ENCODE measurements around the gene KIFAP3.

DNA sequence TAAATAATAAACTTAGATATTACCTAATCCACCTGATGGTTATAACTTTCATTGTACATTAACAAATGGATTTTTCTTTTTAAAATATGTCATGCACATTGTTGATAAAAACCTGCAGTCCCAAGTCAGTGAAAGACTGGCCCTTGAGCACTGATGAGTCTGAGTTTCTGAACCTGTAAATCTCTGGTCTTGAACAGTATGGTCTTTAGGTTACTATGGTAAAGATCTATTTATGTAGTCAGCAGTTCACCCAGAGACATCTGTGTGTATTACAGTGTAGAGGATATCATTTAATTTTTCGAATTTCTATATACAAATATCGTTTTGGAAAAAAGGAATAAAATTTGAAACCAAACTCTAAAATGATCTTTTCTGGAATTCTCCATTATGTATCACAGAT lies 150.4 kb downstream of the KIFAP3 start:
- no peak for TF ChIP-seq ZNF263 (CRISPR knock-in tag; IDR thresholded peaks at IDR 0.05; ENCODE audit: low read depth)
- no peak for TF ChIP-seq NFYB (CRISPR knock-in tag; conservative IDR thresholded peaks at IDR 0.05; ENCODE audit: low read depth)
- TF ChIP-seq, protein P1, sequence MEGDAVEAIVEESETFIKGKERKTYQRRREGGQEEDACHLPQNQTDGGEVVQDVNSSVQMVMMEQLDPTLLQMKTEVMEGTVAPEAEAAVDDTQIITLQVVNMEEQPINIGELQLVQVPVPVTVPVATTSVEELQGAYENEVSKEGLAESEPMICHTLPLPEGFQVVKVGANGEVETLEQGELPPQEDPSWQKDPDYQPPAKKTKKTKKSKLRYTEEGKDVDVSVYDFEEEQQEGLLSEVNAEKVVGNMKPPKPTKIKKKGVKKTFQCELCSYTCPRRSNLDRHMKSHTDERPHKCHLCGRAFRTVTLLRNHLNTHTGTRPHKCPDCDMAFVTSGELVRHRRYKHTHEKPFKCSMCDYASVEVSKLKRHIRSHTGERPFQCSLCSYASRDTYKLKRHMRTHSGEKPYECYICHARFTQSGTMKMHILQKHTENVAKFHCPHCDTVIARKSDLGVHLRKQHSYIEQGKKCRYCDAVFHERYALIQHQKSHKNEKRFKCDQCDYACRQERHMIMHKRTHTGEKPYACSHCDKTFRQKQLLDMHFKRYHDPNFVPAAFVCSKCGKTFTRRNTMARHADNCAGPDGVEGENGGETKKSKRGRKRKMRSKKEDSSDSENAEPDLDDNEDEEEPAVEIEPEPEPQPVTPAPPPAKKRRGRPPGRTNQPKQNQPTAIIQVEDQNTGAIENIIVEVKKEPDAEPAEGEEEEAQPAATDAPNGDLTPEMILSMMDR (IDR thresholded peaks at IDR 0.05): no peak
- TF ChIP-seq, protein P2, sequence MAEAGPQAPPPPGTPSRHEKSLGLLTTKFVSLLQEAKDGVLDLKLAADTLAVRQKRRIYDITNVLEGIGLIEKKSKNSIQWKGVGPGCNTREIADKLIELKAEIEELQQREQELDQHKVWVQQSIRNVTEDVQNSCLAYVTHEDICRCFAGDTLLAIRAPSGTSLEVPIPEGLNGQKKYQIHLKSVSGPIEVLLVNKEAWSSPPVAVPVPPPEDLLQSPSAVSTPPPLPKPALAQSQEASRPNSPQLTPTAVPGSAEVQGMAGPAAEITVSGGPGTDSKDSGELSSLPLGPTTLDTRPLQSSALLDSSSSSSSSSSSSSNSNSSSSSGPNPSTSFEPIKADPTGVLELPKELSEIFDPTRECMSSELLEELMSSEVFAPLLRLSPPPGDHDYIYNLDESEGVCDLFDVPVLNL (CRISPR knock-in tag; IDR thresholded peaks at IDR 0.05; ENCODE audit: borderline replicate concordance, low read depth): no peak
- no peak for TF ChIP-seq FOXK1 (CRISPR knock-in tag; IDR thresholded peaks at IDR 0.05)
- TF ChIP-seq, protein P3, sequence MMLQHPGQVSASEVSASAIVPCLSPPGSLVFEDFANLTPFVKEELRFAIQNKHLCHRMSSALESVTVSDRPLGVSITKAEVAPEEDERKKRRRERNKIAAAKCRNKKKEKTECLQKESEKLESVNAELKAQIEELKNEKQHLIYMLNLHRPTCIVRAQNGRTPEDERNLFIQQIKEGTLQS (CRISPR knock-in tag; conservative IDR thresholded peaks at IDR 0.05): no peak
- TF ChIP-seq ZNF138 (CRISPR knock-in tag; conservative IDR thresholded peaks at IDR 0.05): no peak
- TF ChIP-seq, protein P4, sequence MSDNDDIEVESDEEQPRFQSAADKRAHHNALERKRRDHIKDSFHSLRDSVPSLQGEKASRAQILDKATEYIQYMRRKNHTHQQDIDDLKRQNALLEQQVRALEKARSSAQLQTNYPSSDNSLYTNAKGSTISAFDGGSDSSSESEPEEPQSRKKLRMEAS (CRISPR knock-in tag; IDR thresholded peaks at IDR 0.05): no peak
- TF ChIP-seq, protein P5, sequence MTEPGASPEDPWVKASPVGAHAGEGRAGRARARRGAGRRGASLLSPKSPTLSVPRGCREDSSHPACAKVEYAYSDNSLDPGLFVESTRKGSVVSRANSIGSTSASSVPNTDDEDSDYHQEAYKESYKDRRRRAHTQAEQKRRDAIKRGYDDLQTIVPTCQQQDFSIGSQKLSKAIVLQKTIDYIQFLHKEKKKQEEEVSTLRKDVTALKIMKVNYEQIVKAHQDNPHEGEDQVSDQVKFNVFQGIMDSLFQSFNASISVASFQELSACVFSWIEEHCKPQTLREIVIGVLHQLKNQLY (CRISPR knock-in tag; IDR thresholded peaks at IDR 0.05): no peak
- no peak for TF ChIP-seq ELF4 (CRISPR knock-in tag; IDR thresholded peaks at IDR 0.05; ENCODE audit: low read depth)
- TF ChIP-seq TCF7 (CRISPR knock-in tag; IDR thresholded peaks at IDR 0.05; ENCODE audit: low read depth): no peak
- no peak for TF ChIP-seq CBFB (CRISPR knock-in tag; IDR thresholded peaks at IDR 0.05; ENCODE audit: low read depth)

Measured in WTC11 (cell line).